HCEC 1CT (cell line): Measurements from ENCODE around the gene PADI3.
A peak's percentile ranks its signal among the peaks of the same experiment; 100 is the strongest.

Experiments
- DNase-seq: peaks from one replicate; pipeline ENCODE4 v3.0.0-alpha.2; 2017

Gene PADI3

GRCh38 chr1:17276568-17276967 lies 27.7 kb downstream of the PADI3 start:
- peak; percentile 21 for DNase-seq

GRCh38 chr1:17277511-17278159 lies 28.7 kb downstream of the PADI3 start:
- DNase-seq: no peak

GRCh38 chr1:17278996-17279830 lies 30.3 kb downstream of the PADI3 start:
- DNase-seq: no peak

- DNase-seq: no peak
Measured at GRCh38 chr1:17280436-17280835, 31.5 kb downstream of the PADI3 start.

GRCh38 chr1:17280894-17281293 lies 32.0 kb downstream of the PADI3 start:
- no peak for DNase-seq

DNA sequence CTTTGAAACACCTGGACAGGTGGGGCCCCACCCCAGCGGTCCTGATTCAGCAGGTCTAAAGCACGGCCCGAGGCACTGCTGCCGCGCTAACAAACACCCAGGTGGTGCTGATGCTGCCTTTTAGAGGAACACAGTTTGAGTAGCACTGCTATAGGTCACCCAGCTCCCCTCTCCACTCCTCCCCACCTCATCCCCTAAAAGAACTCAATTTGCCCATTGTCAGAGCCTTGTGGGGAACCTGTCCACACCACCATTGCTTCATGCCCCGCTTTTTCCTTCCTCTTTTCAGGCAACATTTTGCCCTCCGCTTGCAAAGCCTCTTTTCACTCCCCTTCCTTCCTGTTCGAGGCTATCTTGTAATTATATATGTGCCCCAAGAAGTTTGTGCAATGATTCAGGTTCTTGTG lies 32.9 kb downstream of the PADI3 start:
- DNase-seq: no peak

- no peak for DNase-seq
Measured at GRCh38 chr1:17282836-17283235, 33.9 kb downstream of the PADI3 start.

- no peak for DNase-seq
Measured at GRCh38 chr1:17286646-17287045, 37.7 kb downstream of the PADI3 start.

- DNase-seq: peak; percentile 95
Measured at GRCh38 chr1:17287130-17287776, 38.4 kb downstream of the PADI3 start.

GRCh38 chr1:17289721-17290120 lies 40.8 kb downstream of the PADI3 start:
- peak; percentile 73 for DNase-seq

- no peak for DNase-seq
Measured at GRCh38 chr1:17290553-17290952, 41.7 kb downstream of the PADI3 start.

GRCh38 chr1:17292299-17293160 lies 43.6 kb downstream of the PADI3 start:
- DNase-seq: no peak

- no peak for DNase-seq
Measured at GRCh38 chr1:17293681-17294425, 45.0 kb downstream of the PADI3 start.

GRCh38 chr1:17295292-17295691 lies 46.4 kb downstream of the PADI3 start:
- DNase-seq: no peak

DNA sequence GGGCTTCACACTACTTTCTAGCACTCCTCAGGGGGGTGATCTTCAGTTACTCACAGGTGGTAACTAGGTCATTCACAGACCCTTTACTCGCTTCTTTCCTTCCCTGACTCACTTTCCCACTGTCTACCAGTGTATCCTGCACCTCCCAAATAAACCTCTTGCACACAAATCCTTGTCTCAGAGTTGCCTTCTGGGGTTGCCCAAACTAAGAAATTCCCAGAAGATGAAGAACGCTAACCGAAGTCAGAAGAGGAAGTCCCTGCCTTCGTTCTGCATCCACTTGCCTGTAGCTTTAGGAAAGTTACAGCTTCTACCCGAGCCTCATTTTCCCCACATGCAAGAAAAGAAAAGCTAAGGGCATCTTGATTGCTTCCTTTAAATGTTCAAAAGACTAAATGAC lies 47.2 kb downstream of the PADI3 start:
- no peak for DNase-seq

DNA sequence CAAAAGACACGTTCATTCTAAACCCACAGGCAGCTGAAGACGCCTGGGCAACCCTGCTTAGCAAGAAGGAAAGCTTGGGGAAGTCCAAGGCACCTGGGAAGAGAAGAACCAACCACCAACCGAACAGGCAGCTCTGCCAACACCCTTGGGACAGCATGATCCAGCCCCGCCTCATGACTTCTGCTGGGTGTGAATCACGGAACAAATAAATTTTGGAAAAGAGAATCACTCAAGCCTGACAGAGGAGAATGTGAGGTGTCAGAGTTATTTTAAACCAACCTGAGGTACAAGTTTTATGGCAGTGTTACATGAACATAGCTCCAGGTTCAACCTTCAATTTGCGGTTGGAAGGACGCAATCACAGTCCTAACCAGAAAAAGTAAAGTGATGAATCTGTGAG lies 49.1 kb downstream of the PADI3 start:
- DNase-seq: no peak

DNA sequence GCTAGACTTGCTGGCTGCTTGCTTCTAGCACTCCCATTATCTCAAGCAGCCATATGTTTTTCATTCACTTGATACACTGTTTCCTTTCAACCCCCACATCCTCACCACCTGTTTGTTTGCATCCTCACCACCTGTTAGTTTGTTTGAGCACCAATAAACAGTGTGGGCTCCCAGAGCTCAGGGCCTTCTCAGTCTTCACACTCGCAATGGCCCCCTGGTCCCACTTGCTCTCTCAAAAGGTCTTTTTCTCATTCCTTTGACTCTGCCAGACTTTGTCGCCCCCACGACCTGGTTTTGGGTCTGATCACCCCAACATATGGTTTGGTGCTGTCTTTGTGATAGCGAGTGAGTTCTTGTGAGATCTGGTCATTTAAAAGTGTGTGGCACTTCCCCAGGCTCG lies 52.9 kb downstream of the PADI3 start:
- no peak for DNase-seq

DNA sequence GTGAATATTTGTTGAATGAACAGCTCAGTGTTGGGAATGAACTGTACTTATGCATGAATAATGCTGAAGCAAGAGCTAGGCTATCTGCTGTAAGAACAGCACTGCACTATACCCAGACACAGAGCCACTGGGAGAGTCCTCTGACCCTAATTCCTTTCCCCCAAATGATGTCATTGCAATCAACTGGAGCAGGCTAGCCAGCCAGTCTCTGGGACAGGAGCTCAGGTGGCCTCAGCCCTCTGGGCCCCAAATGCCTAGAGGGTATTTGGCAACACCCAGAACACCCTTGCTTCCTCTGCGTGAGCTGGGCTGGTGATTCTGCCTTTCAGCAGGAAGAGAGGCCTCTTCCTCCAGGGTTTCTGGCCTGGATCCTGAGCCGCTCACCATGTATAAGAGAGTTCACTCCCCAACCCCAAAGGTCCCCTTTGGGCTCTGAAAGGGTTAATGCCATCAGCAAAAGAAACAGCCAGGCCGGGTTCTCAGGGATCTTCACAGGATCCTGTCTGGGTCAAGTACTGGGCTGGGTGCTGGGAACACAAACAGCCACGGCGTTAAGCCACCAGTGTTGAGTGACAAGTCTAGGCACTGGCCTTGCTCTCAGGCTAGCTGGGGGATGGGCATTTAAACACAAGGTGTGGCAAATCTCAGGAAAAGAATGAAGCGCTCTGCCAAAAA lies 55.4 kb downstream of the PADI3 start:
- DNase-seq: no peak

DNA sequence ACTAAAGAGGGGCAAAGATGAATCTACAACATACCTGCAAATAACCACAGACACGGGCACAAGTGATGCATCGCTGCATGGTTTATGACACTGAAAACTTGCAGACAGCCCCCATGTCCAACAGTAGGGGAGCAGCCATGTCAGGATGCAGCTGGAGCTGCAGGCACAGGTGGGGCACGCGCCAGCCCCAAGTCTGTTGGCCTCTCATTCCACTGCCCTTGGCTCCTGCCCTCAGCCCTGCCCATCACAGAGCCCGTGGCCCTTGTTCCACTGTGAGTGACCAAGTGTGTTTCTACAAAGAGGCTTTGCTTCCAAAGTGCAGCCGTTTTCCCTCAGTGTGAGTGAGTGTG lies 55.9 kb downstream of the PADI3 start:
- no peak for DNase-seq

GRCh38 chr1:17305576-17306095 lies 56.7 kb downstream of the PADI3 start:
- no peak for DNase-seq

- DNase-seq: no peak
Measured at GRCh38 chr1:17306407-17306806, 57.5 kb downstream of the PADI3 start.

- DNase-seq: no peak
Measured at GRCh38 chr1:17306921-17307320, 58.0 kb downstream of the PADI3 start.
